HG03457 (cell line): ENCODE measurements around the gene AFF2.

Source experiments
- ATAC-seq: cut with Tn5 transposase; IDR thresholded peaks from one replicate; pipeline ENCODE4 v1.9.1; 2021; ENCODE audit warnings: moderate number of reproducible peaks; ENCODE audit not compliant: unreplicated experiment

AFF2 gene

GRCh38 chrX:148913971-148914370, 413.6 kb downstream of the AFF2 start:
- no peak for ATAC-seq

GRCh38 chrX:148914783-148915182, 414.4 kb downstream of the AFF2 start:
- peak; percentile 77 for ATAC-seq

GRCh38 chrX:148915474-148915873, 415.1 kb downstream of the AFF2 start:
- no peak for ATAC-seq

- ATAC-seq: no peak
Observed at GRCh38 chrX:148917441-148917840, 417.0 kb downstream of the AFF2 start.

- ATAC-seq: no peak
Observed at GRCh38 chrX:148923631-148924030, 423.2 kb downstream of the AFF2 start.

GRCh38 chrX:148926371-148926770, 426.0 kb downstream of the AFF2 start:
- no peak for ATAC-seq

- ATAC-seq: no peak
Observed at GRCh38 chrX:148928811-148929210, 428.4 kb downstream of the AFF2 start.

GRCh38 chrX:148929686-148930085, 429.3 kb downstream of the AFF2 start:
- ATAC-seq: no peak

- no peak for ATAC-seq
Observed at GRCh38 chrX:148930206-148930729, 429.9 kb downstream of the AFF2 start.

GRCh38 chrX:148933881-148934280, 433.5 kb downstream of the AFF2 start:
- no peak for ATAC-seq

GRCh38 chrX:148938348-148938747, 437.9 kb downstream of the AFF2 start:
- no peak for ATAC-seq

GRCh38 chrX:148940411-148940996, 440.1 kb downstream of the AFF2 start:
- no peak for ATAC-seq

GRCh38 chrX:148942754-148943153, 442.3 kb downstream of the AFF2 start:
- no peak for ATAC-seq

GRCh38 chrX:148947399-148947975, 447.1 kb downstream of the AFF2 start:
- ATAC-seq: no peak

- no peak for ATAC-seq
Observed at GRCh38 chrX:148956352-148956751, 455.9 kb downstream of the AFF2 start.

GRCh38 chrX:148958901-148959300, 458.5 kb downstream of the AFF2 start:
- ATAC-seq: no peak

- no peak for ATAC-seq
Observed at GRCh38 chrX:148960060-148960459, 459.6 kb downstream of the AFF2 start.

- no peak for ATAC-seq
Observed at GRCh38 chrX:148961985-148962384, 461.6 kb downstream of the AFF2 start.

- ATAC-seq: no peak
Observed at GRCh38 chrX:148976571-148977400, 476.4 kb downstream of the AFF2 start.

- no peak for ATAC-seq
Observed at GRCh38 chrX:148979786-148980185, 479.4 kb downstream of the AFF2 start.

- ATAC-seq: no peak
Observed at GRCh38 chrX:148984238-148984637, 483.8 kb downstream of the AFF2 start.

- no peak for ATAC-seq
Observed at GRCh38 chrX:148991502-148991901, 491.1 kb downstream of the AFF2 start.
